IPS DF 4.7 (cell line): ENCODE results near the gene TSPO.

Experiments
- DNase-seq: peaks from one replicate; pipeline ENCODE4 v3.0.0-alpha.2; 2013; ENCODE audit warnings: low spot score; ENCODE audit errors: extremely low read depth

The TSPO gene

GRCh38 chr22:43199541-43199940 lies 48.2 kb downstream of the TSPO start:
- no peak for DNase-seq

GRCh38 chr22:43200031-43200430 lies 48.7 kb downstream of the TSPO start:
- DNase-seq = no peak

- no peak for DNase-seq
Observed at GRCh38 chr22:43200555-43200954, 49.2 kb downstream of the TSPO start.

GRCh38 chr22:43201486-43202219 lies 50.3 kb downstream of the TSPO start:
- DNase-seq = no peak

GRCh38 chr22:43202326-43202725 lies 51.0 kb downstream of the TSPO start:
- DNase-seq = no peak

- DNase-seq = no peak
Observed at GRCh38 chr22:43202756-43203410, 51.5 kb downstream of the TSPO start.

- DNase-seq = no peak
Observed at GRCh38 chr22:43203471-43203981, 52.2 kb downstream of the TSPO start.

- no peak for DNase-seq
Observed at GRCh38 chr22:43205261-43205691, 53.9 kb downstream of the TSPO start.

GRCh38 chr22:43205748-43206508 lies 54.6 kb downstream of the TSPO start:
- no peak for DNase-seq

- no peak for DNase-seq
Observed at GRCh38 chr22:43206509-43207161, 55.3 kb downstream of the TSPO start.

- DNase-seq = no peak
Observed at GRCh38 chr22:43207386-43207785, 56.0 kb downstream of the TSPO start.

GRCh38 chr22:43207849-43208702 lies 56.7 kb downstream of the TSPO start:
- DNase-seq = no peak

GRCh38 chr22:43208703-43209522 lies 57.6 kb downstream of the TSPO start:
- no peak for DNase-seq

GRCh38 chr22:43209523-43209890 lies 58.1 kb downstream of the TSPO start:
- no peak for DNase-seq

- no peak for DNase-seq
Observed at GRCh38 chr22:43209971-43210370, 58.6 kb downstream of the TSPO start.

- no peak for DNase-seq
Observed at GRCh38 chr22:43210631-43211515, 59.5 kb downstream of the TSPO start.

GRCh38 chr22:43211941-43212433 lies 60.6 kb downstream of the TSPO start:
- DNase-seq = no peak

- DNase-seq = no peak
Observed at GRCh38 chr22:43212434-43212952, 61.1 kb downstream of the TSPO start.
